OCI-LY7 (cell line): ENCODE data around the gene ACER2.

Experiments
- CTCF ChIP-seq: fragments of 200-600 bp; sonication (generic); conservative IDR thresholded peaks from 2 replicates; pipeline ENCODE4 v1.5.1; 2014; ENCODE audit warnings: mild to moderate bottlenecking, antibody characterized with exemption, low read length, moderate library complexity, mixed read lengths
- EZH2phosphoT487 ChIP-seq: fragments of 200-600 bp; sonication (generic); IDR thresholded peaks from 2 replicates; pipeline ENCODE4 v1.6.1; 2018; ENCODE audit warnings: low read depth, borderline replicate concordance, mild to moderate bottlenecking, mixed run types, antibody characterized with exemption, low read length, moderate library complexity, mixed read lengths

GRCh38 chr9:19498015-19498414 is 89.2 kb downstream of the ACER2 start:
- TF ChIP-seq CTCF (no peak), EZH2phosphoT487 (no peak)
